Adipocyte (in vitro differentiated cells): ENCODE results near the gene GTF3C5.

ENCODE experiments used
- DNase-seq: peaks from one replicate; pipeline ENCODE4 v3.0.0-alpha.2; 2015; ENCODE audit warnings: low read depth
- H3K27me3 ChIP-seq: replicated peaks from 2 replicates; pipeline ENCODE4 v1.7.0; 2013; ENCODE audit warnings: mild to moderate bottlenecking, low read length, moderate library complexity; ENCODE audit not compliant: control insufficient read depth, insufficient read depth
- H3K36me3 ChIP-seq: 2 replicates; pipeline ENCODE4 v1.7.0; 2013; ENCODE audit warnings: low read length, mild to moderate bottlenecking, moderate library complexity; ENCODE audit not compliant: control insufficient read depth, insufficient read depth, severe bottlenecking
- H3K4me1 ChIP-seq: 2 replicates; pipeline ENCODE4 v1.7.0; 2013; ENCODE audit warnings: mild to moderate bottlenecking, low read length, moderate library complexity; ENCODE audit not compliant: control insufficient read depth, insufficient read depth
- H3K4me3 ChIP-seq: 2 replicates; pipeline ENCODE4 v1.7.0; 2013; ENCODE audit warnings: mild to moderate bottlenecking, low read length, moderate library complexity
- H3K9ac ChIP-seq: 2 replicates; pipeline ENCODE4 v1.7.0; 2013; ENCODE audit warnings: mild to moderate bottlenecking, low read length, moderate library complexity
- H3K9me3 ChIP-seq: 2 replicates; pipeline ENCODE4 v1.7.0; 2013; ENCODE audit warnings: mild to moderate bottlenecking, low read length, moderate library complexity; ENCODE audit not compliant: control insufficient read depth

The GTF3C5 gene

GRCh38 chr9:133009906-133010582, 20.8 kb upstream of the GTF3C5 start:
- H3K9me3 ChIP-seq = peaks cover 18% of the 10 kb centered on the region
- H3K9ac ChIP-seq = no peak overlapping the region
- no peak for DNase-seq
- no peaks in the 10 kb centered on the region for H3K36me3 ChIP-seq
- no peak overlapping the region for H3K4me3 ChIP-seq
- H3K4me1 ChIP-seq = no peaks in the 10 kb centered on the region
- H3K27me3 ChIP-seq = peaks cover 34% of the 10 kb centered on the region

DNA sequence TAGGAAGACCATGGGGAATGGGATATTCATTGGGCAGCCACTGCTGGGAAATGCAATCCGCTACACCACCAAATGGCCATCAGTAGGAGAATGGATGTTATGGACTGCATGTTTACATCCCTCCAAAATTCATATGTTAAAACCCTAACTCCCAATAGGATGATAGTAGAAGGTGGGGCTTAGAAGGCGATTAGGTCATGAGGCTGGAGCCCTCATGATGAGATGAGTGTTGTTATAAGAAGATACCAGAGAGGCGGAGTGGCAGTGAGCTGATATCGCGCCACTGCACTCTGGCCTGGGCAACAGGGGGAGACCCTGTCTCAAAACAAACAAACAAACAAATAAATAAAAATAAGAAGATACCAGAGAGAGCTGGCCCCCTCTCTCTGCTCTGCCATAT, 16.1 kb upstream of the GTF3C5 start:
- H3K27me3 ChIP-seq = peaks cover 14% of the 10 kb centered on the region
- no peak overlapping the region for H3K9ac ChIP-seq
- no peaks in the 10 kb centered on the region for H3K4me1 ChIP-seq
- no peak for DNase-seq
- H3K4me3 ChIP-seq = no peak overlapping the region
- no peaks in the 10 kb centered on the region for H3K36me3 ChIP-seq
- peaks cover 44% of the 10 kb centered on the region for H3K9me3 ChIP-seq

DNA sequence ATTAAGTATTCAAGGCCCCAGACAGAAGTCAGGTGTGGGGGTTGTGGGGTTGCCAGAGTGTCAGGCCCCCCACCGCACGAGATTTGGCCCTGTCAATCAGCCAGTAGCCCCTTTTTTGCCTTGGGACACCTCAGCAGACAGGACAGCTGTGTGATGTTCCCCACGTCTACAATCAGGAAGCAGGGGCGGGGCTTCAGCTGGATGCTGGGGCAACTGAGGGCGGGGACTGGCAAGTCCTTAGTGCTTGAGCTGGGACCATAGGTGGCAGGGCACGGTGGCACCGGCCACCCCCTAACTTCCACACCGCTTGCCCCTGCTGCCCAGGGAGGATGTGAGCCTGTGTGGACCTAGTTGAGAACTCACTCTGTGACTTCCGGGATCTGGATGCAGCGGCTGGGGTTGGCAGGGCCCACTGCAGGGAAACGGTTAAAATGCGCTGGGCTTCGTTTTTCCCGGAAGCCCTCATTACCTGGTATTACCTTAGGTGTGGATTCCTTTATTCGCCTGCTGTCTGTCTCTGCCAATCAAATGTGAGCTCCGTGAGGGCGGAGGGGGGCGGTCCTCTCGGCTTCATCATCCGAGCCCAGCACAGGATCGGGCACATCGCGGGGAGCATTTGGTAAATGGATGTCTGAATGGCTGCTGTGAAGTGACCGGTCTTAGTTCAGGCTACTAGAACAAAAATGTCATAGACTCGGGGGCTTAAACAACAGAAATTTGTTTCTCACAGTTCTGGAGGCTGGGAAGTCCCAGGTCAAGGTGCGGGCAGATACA, 7.5 kb upstream of the GTF3C5 start:
- H3K4me3 ChIP-seq = no peak overlapping the region
- no peaks in the 10 kb centered on the region for H3K27me3 ChIP-seq
- peaks cover 2% of the 10 kb centered on the region for H3K9me3 ChIP-seq
- H3K9ac ChIP-seq = no peak overlapping the region
- H3K4me1 ChIP-seq = peaks cover 3% of the 10 kb centered on the region
- no peaks in the 10 kb centered on the region for H3K36me3 ChIP-seq
- DNase-seq = no peak

DNA sequence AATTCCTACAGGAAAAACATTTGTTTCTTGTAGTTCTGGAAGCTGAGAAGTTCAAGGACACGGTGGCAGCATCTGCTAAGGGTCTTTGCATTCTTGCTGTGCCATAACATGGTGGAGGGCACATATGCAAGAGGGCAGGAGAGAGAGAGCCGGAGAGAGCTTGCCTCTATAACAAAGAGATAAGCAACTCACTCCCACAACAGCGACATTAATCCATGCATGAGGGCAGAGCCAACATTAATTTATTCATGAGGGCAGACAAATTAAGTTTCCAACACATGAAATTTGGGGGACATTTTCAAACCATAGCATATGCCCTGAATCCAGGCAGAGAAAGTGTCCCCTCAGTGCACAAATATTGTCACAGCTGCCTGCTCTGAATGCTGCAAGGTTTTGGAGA, 4.4 kb upstream of the GTF3C5 start:
- Histone ChIP-seq H3K9me3 (no peaks in the 10 kb centered on the region), H3K4me1 (peaks cover 13% of the 10 kb centered on the region), H3K9ac (no peak overlapping the region), H3K36me3 (no peaks in the 10 kb centered on the region), H3K4me3 (no peak overlapping the region), H3K27me3 (no peaks in the 10 kb centered on the region)
- no peak for DNase-seq

GRCh38 chr9:133027134-133027533, 3.7 kb upstream of the GTF3C5 start:
- no peaks in the 10 kb centered on the region for H3K27me3 ChIP-seq
- no peaks in the 10 kb centered on the region for H3K9me3 ChIP-seq
- peaks cover 18% of the 10 kb centered on the region for H3K4me1 ChIP-seq
- no peaks in the 10 kb centered on the region for H3K36me3 ChIP-seq
- H3K9ac ChIP-seq = no peak overlapping the region
- no peak for DNase-seq
- no peak overlapping the region for H3K4me3 ChIP-seq

DNA sequence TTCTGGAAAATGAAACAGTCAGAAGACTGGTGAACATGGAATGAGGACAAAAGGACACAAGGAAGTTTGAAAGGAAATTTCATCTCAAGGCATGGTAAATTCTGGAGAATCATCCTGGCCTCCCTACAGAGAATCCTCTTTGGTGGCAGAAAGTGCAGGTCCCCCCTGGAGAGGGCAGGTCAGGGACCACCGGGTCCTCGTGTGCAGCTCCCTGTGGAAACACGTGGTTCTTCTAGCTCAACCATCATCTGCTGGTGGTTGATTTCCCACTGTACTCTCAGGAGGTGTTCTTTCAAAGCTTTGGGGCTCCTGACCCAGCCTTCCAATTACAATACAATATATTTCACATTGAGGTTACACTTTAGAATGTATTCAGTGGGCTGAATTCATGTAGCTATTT, 2.6 kb upstream of the GTF3C5 start:
- H3K4me3 ChIP-seq = no peak overlapping the region
- H3K27me3 ChIP-seq = no peaks in the 10 kb centered on the region
- no peaks in the 10 kb centered on the region for H3K9me3 ChIP-seq
- H3K9ac ChIP-seq = no peak overlapping the region
- DNase-seq = no peak
- H3K4me1 ChIP-seq = peaks cover 23% of the 10 kb centered on the region
- no peaks in the 10 kb centered on the region for H3K36me3 ChIP-seq

- peaks cover 23% of the 10 kb centered on the region for H3K4me1 ChIP-seq
- peak overlapping the region; percentile 100 for H3K4me3 ChIP-seq
- no peaks in the 10 kb centered on the region for H3K9me3 ChIP-seq
- peak overlapping the region; percentile 99 for H3K9ac ChIP-seq
- no peaks in the 10 kb centered on the region for H3K27me3 ChIP-seq
- no peak for DNase-seq
- H3K36me3 ChIP-seq = no peaks in the 10 kb centered on the region
Observed at GRCh38 chr9:133029994-133030316, 842 bp upstream of the GTF3C5 start.

GRCh38 chr9:133031130-133031422, 279 bp downstream of the GTF3C5 start:
- Histone ChIP-seq H3K9ac (peak overlapping the region; percentile 99), H3K36me3 (no peaks in the 10 kb centered on the region), H3K4me1 (peaks cover 23% of the 10 kb centered on the region), H3K4me3 (peak overlapping the region; percentile 100), H3K27me3 (no peaks in the 10 kb centered on the region), H3K9me3 (no peaks in the 10 kb centered on the region)
- no peak for DNase-seq

GRCh38 chr9:133031496-133031911, 707 bp downstream of the GTF3C5 start:
- Histone ChIP-seq H3K27me3 (no peaks in the 10 kb centered on the region), H3K9ac (peak overlapping the region; percentile 99), H3K4me3 (peak overlapping the region; percentile 100), H3K36me3 (no peaks in the 10 kb centered on the region), H3K9me3 (no peaks in the 10 kb centered on the region), H3K4me1 (peaks cover 23% of the 10 kb centered on the region)
- no peak for DNase-seq

- Histone ChIP-seq H3K4me3 (peak overlapping the region; percentile 100), H3K27me3 (no peaks in the 10 kb centered on the region), H3K9me3 (no peaks in the 10 kb centered on the region), H3K9ac (peak overlapping the region; percentile 99), H3K36me3 (no peaks in the 10 kb centered on the region), H3K4me1 (peaks cover 23% of the 10 kb centered on the region)
- no peak for DNase-seq
Observed at GRCh38 chr9:133032171-133032570, 1.4 kb downstream of the GTF3C5 start.

- Histone ChIP-seq H3K36me3 (no peaks in the 10 kb centered on the region), H3K27me3 (no peaks in the 10 kb centered on the region), H3K9ac (no peak overlapping the region), H3K4me3 (no peak overlapping the region), H3K9me3 (no peaks in the 10 kb centered on the region), H3K4me1 (peaks cover 15% of the 10 kb centered on the region)
- DNase-seq = no peak
Observed at GRCh38 chr9:133035669-133036068, 4.9 kb downstream of the GTF3C5 start.
